Heart right ventricle (tissue), 16 donors: ENCODE data around the gene NFIC. TPM values are rescaled to one million over a fixed set of nuclear protein-coding genes. Genes with fewer than 3 reads are reported as not detected.
A peak's percentile ranks its signal among the peaks of the same experiment; 100 is the strongest.

Experiments used
- ATAC-seq, 8 donors: fragments of 200-7000 bp; cut with Tn5 transposase; one replicate each; pipeline ENCODE4 v1.9.1; 2020; ENCODE audit warnings: mild to moderate bottlenecking in 8 of 8, moderate library complexity in 8 of 8, moderate number of reproducible peaks in 1 of 8
- DNase-seq, 2 donors: peaks; one replicate each; pipeline ENCODE4 v3.0.0-alpha.2; 2020
- H3K27ac ChIP-seq, 10 donors: fragments of 200-600 bp; sonication (generic) in 2 of 10; one replicate each; pipeline versions ENCODE4 v1.5.0 to v1.8.0; 2020 to 2022; ENCODE audit warnings: mild to moderate bottlenecking in 3 of 10
- H3K27me3 ChIP-seq, 7 donors: fragments of 200-600 bp; one replicate each; pipeline ENCODE4 v1.8.0; 2021 to 2022; ENCODE audit warnings: mild to moderate bottlenecking in 2 of 7
- H3K36me3 ChIP-seq, 9 donors: fragments of 200-600 bp; sonication (generic) in 1 of 9; one replicate each; pipeline versions ENCODE4 v1.5.0 to v1.8.0; 2020 to 2022; ENCODE audit warnings: mild to moderate bottlenecking in 2 of 9
- H3K4me1 ChIP-seq, 9 donors: fragments of 200-600 bp; sonication (generic) in 1 of 9; one replicate each; pipeline versions ENCODE4 v1.5.0 to v1.8.0; 2020 to 2022; ENCODE audit warnings: mild to moderate bottlenecking in 4 of 9
- H3K4me3 ChIP-seq, 10 donors: fragments of 200-600 bp; sonication (generic) in 2 of 10; one replicate each; pipeline versions ENCODE4 v1.5.0 to v1.8.0; 2020 to 2022; ENCODE audit warnings: mild to moderate bottlenecking in 7 of 10, moderate library complexity in 2 of 10
- H3K9me3 ChIP-seq, 11 donors: fragments of 200-600 bp in 10 of 11; sonication (generic) in 2 of 11; one replicate each; pipeline versions ENCODE4 v1.5.0 to v1.8.0; 2013 to 2022; ENCODE audit warnings: mild to moderate bottlenecking in 2 of 11, control low read depth in 1 of 11, moderate library complexity in 1 of 11
- CTCF ChIP-seq, 9 donors: fragments of 200-600 bp; sonication (generic) in 2 of 9; IDR thresholded peaks; one replicate each; pipeline versions ENCODE4 v1.5.0 to v1.8.0; 2021 to 2022; ENCODE audit warnings: antibody characterized with exemption in 9 of 9, mild to moderate bottlenecking in 5 of 9, moderate library complexity in 1 of 9
- whole genome bisulfite sequencing, 2 donors: extraction: QIAGEN DNeasy Blood & Tissue Kit; methylation state at CpG; one replicate each; pipeline ENCODE4 v1.1.7; 2013; ENCODE audit warnings: inconsistent platforms in 1 of 2; 5-methylcytosine and 5-hydroxymethylcytosine counted together
- intact Hi-C, 10 donors: fragments of 100-400 bp; cut with DNase I; formaldehyde crosslinking; loops; one replicate each; pipeline versions ENCODE4 v1.11.1 to v1.14.2; 2022
- polyA plus RNA-seq, 2 donors: library from polyadenylated mRNA; stranded (reverse); fragments of 200-250 nt; gene quantifications; one replicate each; pipeline ENCODE4 v1.2.3, GENCODE V29; 2013
- total RNA-seq, 10 donors: library from RNA; stranded (reverse); fragmentation: NEBNext Ultra II Directional in 3 of 10; extraction: Animal tissue kit (Norgen Biotek cat#: 25700) in 3 of 10; gene quantifications; one replicate each; pipeline versions ENCODE4 v1.2.1 to v1.2.4, GENCODE V29; 2021 to 2023
- donor health status: Arrhythmogenic right ventricular cardiomyopathy.
- donor health status: ischemic (EF 13 %, LVEDD 7.1; RV severe dilation, severe dysfunction).
- donor health status: healthy with polysubstance abuse.
- donor health status: DM: no; HTN: yes; CAD: no.
- donor health status: DM: no; HTN: no; CAD: no.
- donor health status: ischemic (EF 25% LVEDD 6.9; RV normal size, moderate dysfunction).
- donor health status: ischemic (EF 25% LVEDD 5.7; RV mildly dilated, moderate dysfunction).
- donor health status: healthy.
- donor health status: DM: yes; HTN: yes; CAD: no.
- donor health status: Ischemic cardiomyopathy.
- donor health status: ischemic (EF 35%, LVEDD 5.7; RV mildly dilated, moderate dysfunction).
- donor health status: nonischemic (EF 11% LVEDD 7.7; RV severe dilation, severe dysfunction).
- donor health status: DM: yes; HTN: yes; CAD: no.
- donor health status: PGD.
- donor health status: ischemic (EF 29% LVEDD 5.4; RV normal size, mild dysfunction).
- donor health status: nonischemic (EF 23%, LVEDD 6.1; RV moderate dilation, normal function).

The NFIC gene
- total and polyA plus RNA-seq, 12 donors, result 52.3 to 217 (median 157) TPM

GRCh38 chr19:3343619-3344502, 22.5 kb upstream of the NFIC start:
- no peaks in the 10 kb centered on the region for H3K27me3 ChIP-seq
- peak overlapping the region; percentile 52 to 82 (median 70) for H3K27ac ChIP-seq
- TF ChIP-seq CTCF (IDR thresholded peaks at IDR 0.05), result peak in 5 of 9 donors; percentile 2 to 36 (median 10)
- no peaks in the 10 kb centered on the region for H3K36me3 ChIP-seq
- intact Hi-C loops, result loop anchor here in 2 of 10 donors (5.0 kb wide), 1 partner anchor 83 kb away; no protein-coding TSS in a partner anchor
- peak; percentile 69 to 86 (median 79) for ATAC-seq
- DNase-seq, result peak; percentile 76 to 77
- peak overlapping the region in 7 of 10 donors; percentile 17 to 41 (median 35) for H3K4me3 ChIP-seq
- no peaks in the 10 kb centered on the region for H3K9me3 ChIP-seq
- 46 to 62% methylated on average over 26 of the region's 26 CpGs for WGBS, 2 donors
- H3K4me1 ChIP-seq, result peaks cover 11 to 33% (median 27%) of the 10 kb centered on the region in 9 donors

GRCh38 chr19:3344608-3345598, 21.5 kb upstream of the NFIC start:
- no peak overlapping the region for H3K4me3 ChIP-seq
- ATAC-seq (no peak), DNase-seq (no peak)
- peaks cover 11 to 31% (median 27%) of the 10 kb centered on the region in 9 donors for H3K4me1 ChIP-seq
- no peaks in the 10 kb centered on the region for H3K9me3 ChIP-seq
- WGBS, 2 donors, result 91 to 94% methylated on average over 23 to 25 of the region's 25 CpGs
- TF ChIP-seq CTCF (IDR thresholded peaks at IDR 0.05), result no peak
- H3K27ac ChIP-seq, result peak overlapping the region in 3 of 10 donors; percentile 69 to 80 (median 72)
- intact Hi-C loops, result loop anchor here in 3 of 10 donors (5.0 kb wide), 1 partner anchor 82 kb away; no protein-coding TSS in a partner anchor
- H3K27me3 ChIP-seq, result no peaks in the 10 kb centered on the region
- H3K36me3 ChIP-seq, result no peaks in the 10 kb centered on the region

- TF ChIP-seq CTCF (IDR thresholded peaks at IDR 0.05), result no peak
- peak in 3 of 8 donors; percentile 1 to 6 (median 3) for ATAC-seq
- Histone ChIP-seq H3K27me3 (no peaks in the 10 kb centered on the region), H3K9me3 (no peaks in the 10 kb centered on the region), H3K4me3 (no peak overlapping the region), H3K4me1 (peaks cover 11 to 31% (median 27%) of the 10 kb centered on the region in 9 donors), H3K27ac (peak overlapping the region in 9 of 10 donors; percentile 3 to 85 (median 71)), H3K36me3 (no peaks in the 10 kb centered on the region)
- intact Hi-C loops, result loop anchor here in 1 of 10 donors (5.0 kb wide), 1 partner anchor 81 kb away; no protein-coding TSS in a partner anchor
- 63 to 66% methylated on average over 15 of the region's 15 CpGs for WGBS, 2 donors
- DNase-seq, result no peak
These were observed 20.4 kb upstream of the NFIC start for GRCh38 chr19:3345850-3346460.
